ENCODE data around the gene VCX2. TPM values are rescaled to one million over a fixed set of nuclear protein-coding genes. Genes with fewer than 3 reads are reported as not detected.

VCX2 gene
- total and polyA plus RNA-seq, 2 donors (not counting 3 experiments of a cell fraction or from before 2014, with no cell fraction given) = not detected

MicroRNA genes within 50 kb of the gene (microRNA counts, 767-probe panel; counts per million panel counts)
- microRNA hsa-miR-651 = 723 counts per million, percentile 96 among the panel's probes with 10 or more counts

Small RNA genes within 50 kb of the gene (microRNA-seq; reads per million reads assigned to microRNA genes)
- 5.0 reads per million, percentile 11 among the genes with 10 or more reads in this experiment for gene MIR651 (ENCODE audit: borderline number of aligned reads, borderline replicate concordance)

Small RNA genes within 50 kb of the gene (small RNA-seq; reads per million reads assigned to genes)
- 3.9 reads per million, percentile 28 among the genes with 10 or more reads in this experiment for gene MIR651 (ENCODE audit: insufficient read depth, insufficient read length, low read depth, low replicate concordance)

Other genes with a start within 250 kb of the VCX2 start
- gene PNPLA4, start 243.9 kb downstream of the VCX2 start, total RNA-seq = 7.7 and 8.8 TPM in 2 replicates
- gene PNPLA4, start 243.9 kb downstream of the VCX2 start, polyA plus RNA-seq = 10.4 and 13.1 TPM in 2 replicates

Data from endothelial cell of umbilical vein (primary cell).